Uterus (tissue), 4 donors: ENCODE data around the gene GLI1. TPM values are rescaled to one million over a fixed set of nuclear protein-coding genes. Genes with fewer than 3 reads are reported as not detected.
A peak's percentile ranks its signal among the peaks of the same experiment; 100 is the strongest.

Experiments used
- DNase-seq, 2 donors: peaks; one replicate each; pipeline ENCODE4 v3.0.0-alpha.2; 2019 to 2020
- H3K27ac ChIP-seq, 2 donors: fragments of 200-600 bp; sonication (generic); 1 replicate in 1 of 2; 2 replicates in 1 of 2; pipeline ENCODE4 v1.5.1; 2016 to 2018
- H3K27me3 ChIP-seq, 2 donors: fragments of 200-600 bp; sonication (generic); one replicate each; pipeline ENCODE4 v1.5.1; 2018 to 2019; ENCODE audit warnings: control low read depth in 1 of 2
- H3K36me3 ChIP-seq, 2 donors: fragments of 200-600 bp; sonication (generic); one replicate each; pipeline ENCODE4 v1.5.1; 2019; ENCODE audit warnings: control low read depth in 1 of 2
- H3K4me1 ChIP-seq, 2 donors: fragments of 200-600 bp; sonication (generic); one replicate each; pipeline ENCODE4 v1.5.1; 2018 to 2019; ENCODE audit warnings: control low read depth in 1 of 2
- H3K4me3 ChIP-seq, 2 donors: fragments of 200-600 bp; sonication (generic); 1 replicate in 1 of 2; 2 replicates in 1 of 2; pipeline ENCODE4 v1.5.1; 2018 to 2019; ENCODE audit warnings: mild to moderate bottlenecking in 1 of 2
- H3K9me3 ChIP-seq, 2 donors: fragments of 200-600 bp; sonication (generic); one replicate each; pipeline ENCODE4 v1.5.1; 2019; ENCODE audit warnings: control low read depth in 1 of 2
- CTCF ChIP-seq, 4 experiments: fragments of 200-600 bp in 2 of 4; fragments of 450-650 bp in 2 of 4; sonication (generic) in 2 of 4; IDR thresholded peaks; one replicate each; pipeline ENCODE4 v1.5.1; 2016 to 2019; ENCODE audit warnings: antibody characterized with exemption in 4 of 4, mild to moderate bottlenecking in 2 of 4, moderate library complexity in 1 of 4
- POLR2A ChIP-seq, 2 donors: fragments of 450-650 bp; IDR thresholded peaks; one replicate each; pipeline ENCODE4 v1.6.1; 2016; ENCODE audit warnings: antibody characterized with exemption in 2 of 2, mild to moderate bottlenecking in 1 of 2, moderate library complexity in 1 of 2
- intact Hi-C: fragments of 100-400 bp; cut with DNase I; formaldehyde crosslinking; loops from one replicate; pipeline ENCODE4 v1.15.1; 2023; ENCODE audit warnings: low total_unique reads
- total RNA-seq, 4 donors: library from RNA; depleted of rRNA in 3 of 4; stranded (reverse); fragments of >200 nt in 3 of 4; gene quantifications; one replicate each; pipeline versions ENCODE4 v1.1.0 to v1.2.4, GENCODE V29; 2014 to 2023
- donor health status: DM: yes; HTN: yes; CAD: no.

GLI1 gene
- total RNA-seq, 4 donors from 2014 or later = 6.1 to 6.6 TPM; not detected in 2

GRCh38 chr12:57485695-57486094 lies 26.1 kb downstream of the GLI1 start:
- TF ChIP-seq POLR2A (IDR thresholded peaks at IDR 0.05) (no peak), CTCF (IDR thresholded peaks at IDR 0.05) (no peak)
- no peak for DNase-seq
- H3K9me3 ChIP-seq = no peaks in the 10 kb centered on the region
- H3K27me3 ChIP-seq = no peaks in the 10 kb centered on the region
- no peaks in the 10 kb centered on the region for H3K36me3 ChIP-seq
- peaks cover 0 to 6% of the 10 kb centered on the region in 2 donors for H3K4me1 ChIP-seq
- intact Hi-C loops = no loop called here
- no peak overlapping the region for H3K4me3 ChIP-seq
- no peak overlapping the region for H3K27ac ChIP-seq

DNA sequence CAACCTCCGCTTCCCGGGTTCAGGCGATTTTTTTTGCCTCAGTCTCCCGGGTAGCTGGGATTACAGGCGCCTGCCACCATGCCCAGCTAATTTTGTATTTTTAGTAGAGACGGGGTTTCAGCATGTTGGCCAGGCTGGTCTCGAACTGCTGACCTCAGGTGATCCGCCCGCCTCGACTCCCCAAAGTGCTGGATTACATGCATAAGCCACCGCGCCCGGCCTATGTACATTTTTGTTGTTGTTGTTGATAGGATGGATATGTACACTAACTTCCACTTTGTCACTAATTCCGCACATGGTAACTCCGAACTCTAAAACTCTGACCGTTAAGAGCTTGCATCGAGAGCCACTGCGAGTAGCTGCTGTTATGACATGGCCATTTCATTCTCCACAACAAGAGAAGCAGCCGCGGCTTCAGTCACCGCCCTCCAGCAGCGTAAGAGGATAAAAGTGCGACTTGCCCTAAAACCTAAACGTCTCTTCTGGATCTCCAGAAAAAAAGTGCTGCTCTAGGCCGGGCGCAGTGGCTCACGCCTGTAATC lies 27.5 kb downstream of the GLI1 start:
- H3K27me3 ChIP-seq = no peaks in the 10 kb centered on the region
- intact Hi-C loops = no loop called here
- no peak for TF ChIP-seq POLR2A (IDR thresholded peaks at IDR 0.05)
- no peak for TF ChIP-seq CTCF (IDR thresholded peaks at IDR 0.05)
- H3K36me3 ChIP-seq = no peaks in the 10 kb centered on the region
- DNase-seq = no peak
- H3K27ac ChIP-seq = peak overlapping the region; percentile 44 to 61
- H3K4me1 ChIP-seq = peaks cover 0 to 6% of the 10 kb centered on the region in 2 donors
- H3K4me3 ChIP-seq = peak overlapping the region; percentile 55 to 73
- H3K9me3 ChIP-seq = no peaks in the 10 kb centered on the region

GRCh38 chr12:57487597-57488401 lies 28.2 kb downstream of the GLI1 start, which contains the start of gene MARS1:
Gene MARS1, plus strand, starts transcription at chr12:57488068. Its CDS starts 23 bp downstream, at chr12:57488091.
- intact Hi-C loops = no loop called here
- H3K9me3 ChIP-seq = no peaks in the 10 kb centered on the region
- TF ChIP-seq CTCF (IDR thresholded peaks at IDR 0.05) (peak in 3 of 4 experiments; percentile 19 to 36 (median 33)), POLR2A (IDR thresholded peaks at IDR 0.05) (peak in 1 of 2 donors; percentile 59)
- peak; percentile 95 to 96 for DNase-seq
- peaks cover 0 to 6% of the 10 kb centered on the region in 2 donors for H3K4me1 ChIP-seq
- H3K27me3 ChIP-seq = no peaks in the 10 kb centered on the region
- peak within 1 kb of the TSS; percentile 61 to 74 for H3K27ac ChIP-seq
- peak within 1 kb of the TSS; percentile 55 to 73 for H3K4me3 ChIP-seq
- no peaks in the 10 kb centered on the region for H3K36me3 ChIP-seq

DNA sequence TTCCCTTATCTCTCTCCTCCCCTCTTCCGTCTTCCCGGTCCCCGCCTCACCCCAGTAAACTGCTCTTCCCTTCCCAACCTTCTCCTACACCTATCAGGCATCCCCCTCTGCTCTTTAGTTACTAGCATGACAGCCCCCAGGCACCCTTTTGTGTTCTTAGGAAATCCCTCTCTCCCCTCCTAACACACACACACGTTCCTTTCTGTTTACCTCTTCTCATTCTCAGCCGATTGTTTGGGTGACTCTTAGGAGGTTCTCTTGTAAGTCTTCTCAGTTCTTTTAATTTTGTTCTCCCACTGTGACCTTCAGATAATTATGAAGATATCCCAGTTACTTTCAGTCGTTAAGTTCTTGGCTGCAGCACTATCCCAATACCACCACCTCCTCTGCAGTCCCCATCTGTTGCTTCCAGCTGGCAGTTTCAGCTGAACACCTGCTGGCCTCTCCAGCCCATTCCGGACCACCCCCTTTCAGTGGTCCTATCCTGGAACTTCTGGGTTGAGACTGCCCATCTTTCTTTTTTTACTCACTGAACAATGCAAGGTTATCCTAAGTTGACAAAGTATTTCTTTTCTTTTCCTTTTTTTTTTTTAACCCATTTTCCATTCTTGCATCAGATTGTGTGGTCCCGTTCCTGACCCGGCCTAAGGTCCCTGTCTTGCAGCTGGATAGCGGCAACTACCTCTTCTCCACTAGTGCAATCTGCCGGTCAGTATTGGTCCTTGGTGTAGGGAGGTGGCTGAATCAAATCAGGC lies 29.0 kb downstream of the GLI1 start:
- no peak for DNase-seq
- H3K9me3 ChIP-seq = no peaks in the 10 kb centered on the region
- H3K36me3 ChIP-seq = no peaks in the 10 kb centered on the region
- TF ChIP-seq POLR2A (IDR thresholded peaks at IDR 0.05) = no peak
- TF ChIP-seq CTCF (IDR thresholded peaks at IDR 0.05) = no peak
- H3K4me1 ChIP-seq = peaks cover 0 to 6% of the 10 kb centered on the region in 2 donors
- peak overlapping the region; percentile 55 to 73 for H3K4me3 ChIP-seq
- no peaks in the 10 kb centered on the region for H3K27me3 ChIP-seq
- H3K27ac ChIP-seq = peak overlapping the region; percentile 61 to 74
- intact Hi-C loops = no loop called here
